ENCODE data around the gene NCMAP.

NCMAP gene

DNA sequence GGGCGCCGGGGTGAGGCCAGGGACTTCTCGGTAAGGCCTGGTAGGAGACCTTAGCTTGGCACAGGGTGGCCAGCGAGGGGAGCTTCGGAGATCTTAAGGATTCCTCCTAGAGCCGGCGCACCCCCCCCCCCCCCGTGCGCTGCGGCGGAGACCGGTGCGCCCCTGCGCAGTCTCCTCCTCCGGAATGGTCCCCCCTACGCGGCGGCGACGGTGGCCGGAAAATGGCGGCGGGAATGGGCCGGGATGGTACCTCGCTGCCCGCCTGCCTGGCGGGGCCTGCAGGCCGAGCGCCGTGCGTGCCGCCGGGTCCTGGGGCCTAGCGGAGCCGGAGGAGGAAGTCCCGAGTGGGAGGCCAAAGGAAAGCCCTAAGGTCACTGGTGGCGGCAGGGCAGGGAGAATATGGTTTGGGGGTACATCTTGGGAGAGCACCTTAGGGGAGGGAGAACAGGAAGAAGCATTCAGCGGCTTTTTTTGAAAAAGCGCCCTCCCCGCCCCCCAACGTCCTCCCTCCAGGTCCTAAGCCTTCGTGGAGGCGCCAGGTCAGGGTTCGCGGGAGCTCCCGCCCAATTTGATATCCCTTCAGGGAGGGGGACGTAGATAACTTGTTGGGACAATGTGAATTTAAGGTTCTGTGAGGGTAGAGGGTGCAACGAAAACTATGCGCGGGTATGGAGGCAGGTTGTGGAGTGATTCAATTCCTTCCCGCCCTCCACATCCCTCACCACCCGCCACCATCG lies 87.6 kb downstream of the NCMAP start:
- Histone ChIP-seq H4K20me1 (ENCODE audit: insufficient read depth, low read length) (no peaks in the 10 kb centered on the region), H3K4me3 (ENCODE audit: low read depth, low read length, poor library complexity, severe bottlenecking) (peak overlapping the region; percentile 94), H3K27me3 (ENCODE audit: insufficient read depth, low read length) (no peaks in the 10 kb centered on the region), H3K79me2 (ENCODE audit: insufficient read depth, low read length) (peaks cover 34% of the 10 kb centered on the region), H3K27ac (ENCODE audit: low read depth, low read length, poor library complexity, severe bottlenecking) (peak overlapping the region; percentile 12), H2AFZ (ENCODE audit: low read length) (no peak overlapping the region), H3K9me2 (ENCODE audit: low read depth, low read length) (no peaks in the 10 kb centered on the region), H3K9me3 (ENCODE audit: low read length) (no peaks in the 10 kb centered on the region), H3K36me3 (ENCODE audit: insufficient read depth, low read length) (peaks cover 38% of the 10 kb centered on the region), H3K4me2 (ENCODE audit: low read length) (peak overlapping the region; percentile 75), H3K4me1 (ENCODE audit: insufficient read depth, low read length, severe bottlenecking) (peaks cover 24% of the 10 kb centered on the region), H3F3A (ENCODE audit: insufficient read depth, low read length) (no peaks in the 10 kb centered on the region), H3K9ac (ENCODE audit: low read length) (peak overlapping the region; percentile 96)
- TF ChIP-seq CTCF (IDR thresholded peaks at IDR 0.05; ENCODE audit: low read length) (no peak), EZH2 (IDR thresholded peaks at IDR 0.05; ENCODE audit: borderline replicate concordance, low read length) (no peak)

- Histone ChIP-seq H3K4me3 (ENCODE audit: low read depth, low read length, poor library complexity, severe bottlenecking) (peak overlapping the region; percentile 94), H3K9me3 (ENCODE audit: low read length) (no peaks in the 10 kb centered on the region), H3K9ac (ENCODE audit: low read length) (peak overlapping the region; percentile 96), H4K20me1 (ENCODE audit: insufficient read depth, low read length) (no peaks in the 10 kb centered on the region), H3K4me1 (ENCODE audit: insufficient read depth, low read length, severe bottlenecking) (peaks cover 24% of the 10 kb centered on the region), H3K9me2 (ENCODE audit: low read depth, low read length) (no peaks in the 10 kb centered on the region), H3K79me2 (ENCODE audit: insufficient read depth, low read length) (peaks cover 34% of the 10 kb centered on the region), H2AFZ (ENCODE audit: low read length) (no peak overlapping the region), H3K4me2 (ENCODE audit: low read length) (peak overlapping the region; percentile 75), H3K27me3 (ENCODE audit: insufficient read depth, low read length) (no peaks in the 10 kb centered on the region), H3K36me3 (ENCODE audit: insufficient read depth, low read length) (peaks cover 43% of the 10 kb centered on the region), H3F3A (ENCODE audit: insufficient read depth, low read length) (no peaks in the 10 kb centered on the region), H3K27ac (ENCODE audit: low read depth, low read length, poor library complexity, severe bottlenecking) (peak overlapping the region; percentile 12)
- TF ChIP-seq CTCF (IDR thresholded peaks at IDR 0.05; ENCODE audit: low read length) (no peak), EZH2 (IDR thresholded peaks at IDR 0.05; ENCODE audit: borderline replicate concordance, low read length) (no peak)
Measured at GRCh38 chr1:24644100-24644384, 88.2 kb downstream of the NCMAP start.

- H3F3A ChIP-seq (ENCODE audit: insufficient read depth, low read length) = no peaks in the 10 kb centered on the region; the same call in 1 of the 2 replicates
Measured at GRCh38 chr1:24648919-24649318, 93.0 kb downstream of the NCMAP start.

More at GRCh38 chr1:24648919-24649318, 93.0 kb downstream of the NCMAP start:
- Histone ChIP-seq H3K27me3 (ENCODE audit: insufficient read depth, low read length) (no peaks in the 10 kb centered on the region), H3K9me3 (ENCODE audit: low read length) (no peaks in the 10 kb centered on the region), H3K27ac (ENCODE audit: low read depth, low read length, poor library complexity, severe bottlenecking) (no peak overlapping the region), H3K9me2 (ENCODE audit: low read depth, low read length) (no peaks in the 10 kb centered on the region), H3K4me3 (ENCODE audit: low read depth, low read length, poor library complexity, severe bottlenecking) (no peak overlapping the region), H3K4me1 (ENCODE audit: insufficient read depth, low read length, severe bottlenecking) (peaks cover 16% of the 10 kb centered on the region), H3K79me2 (ENCODE audit: insufficient read depth, low read length) (peaks cover 27% of the 10 kb centered on the region), H4K20me1 (ENCODE audit: insufficient read depth, low read length) (peaks cover 3% of the 10 kb centered on the region; the same call in 1 of the 2 replicates), H3K9ac (ENCODE audit: low read length) (no peak overlapping the region), H3K4me2 (ENCODE audit: low read length) (no peak overlapping the region), H3K36me3 (ENCODE audit: insufficient read depth, low read length) (peaks cover 87% of the 10 kb centered on the region), H2AFZ (ENCODE audit: low read length) (no peak overlapping the region)
- TF ChIP-seq EZH2 (IDR thresholded peaks at IDR 0.05; ENCODE audit: borderline replicate concordance, low read length) (no peak), CTCF (IDR thresholded peaks at IDR 0.05; ENCODE audit: low read length) (no peak)
